ENCODE results near the gene KDM2A.
A peak's percentile ranks its signal among the peaks of the same experiment; 100 is the strongest.
"Not testable (repeated sequence)": the region's sequence is repeated elsewhere in the genome, so short reads cannot be mapped to it uniquely, and the experiment has no call there.

The KDM2A gene

DNA sequence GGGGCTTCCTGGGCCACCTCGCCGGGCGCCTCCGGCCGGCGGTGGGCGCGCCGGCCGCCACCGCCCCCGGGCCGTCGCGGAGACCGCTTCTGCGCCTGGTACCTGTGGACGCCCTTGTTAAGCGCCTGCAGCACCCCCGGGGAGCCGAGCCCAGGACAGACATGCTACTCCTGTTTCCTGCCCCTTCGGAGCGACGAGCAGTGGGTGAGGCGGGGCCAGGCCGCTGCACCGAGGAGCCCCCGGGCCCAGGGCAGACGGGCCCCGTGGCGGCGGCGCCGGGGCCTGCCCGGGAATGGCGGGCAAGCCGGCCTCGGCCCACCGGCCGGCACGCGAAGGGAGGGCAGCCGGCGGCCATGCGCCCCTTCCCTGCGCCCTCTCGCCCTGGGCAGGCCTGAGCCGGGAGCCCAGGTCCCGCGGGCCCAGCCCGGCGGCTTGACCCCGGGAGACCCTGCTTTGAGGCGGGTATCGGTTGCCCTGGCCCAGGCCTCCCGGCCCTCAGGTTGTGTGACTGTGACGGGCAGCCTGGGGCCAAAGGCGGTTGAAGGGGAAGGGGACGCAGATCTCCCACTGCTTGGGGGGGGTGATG is 789 bp upstream of the KDM2A start:
- DNase-seq, result peak; percentile 65

DNA sequence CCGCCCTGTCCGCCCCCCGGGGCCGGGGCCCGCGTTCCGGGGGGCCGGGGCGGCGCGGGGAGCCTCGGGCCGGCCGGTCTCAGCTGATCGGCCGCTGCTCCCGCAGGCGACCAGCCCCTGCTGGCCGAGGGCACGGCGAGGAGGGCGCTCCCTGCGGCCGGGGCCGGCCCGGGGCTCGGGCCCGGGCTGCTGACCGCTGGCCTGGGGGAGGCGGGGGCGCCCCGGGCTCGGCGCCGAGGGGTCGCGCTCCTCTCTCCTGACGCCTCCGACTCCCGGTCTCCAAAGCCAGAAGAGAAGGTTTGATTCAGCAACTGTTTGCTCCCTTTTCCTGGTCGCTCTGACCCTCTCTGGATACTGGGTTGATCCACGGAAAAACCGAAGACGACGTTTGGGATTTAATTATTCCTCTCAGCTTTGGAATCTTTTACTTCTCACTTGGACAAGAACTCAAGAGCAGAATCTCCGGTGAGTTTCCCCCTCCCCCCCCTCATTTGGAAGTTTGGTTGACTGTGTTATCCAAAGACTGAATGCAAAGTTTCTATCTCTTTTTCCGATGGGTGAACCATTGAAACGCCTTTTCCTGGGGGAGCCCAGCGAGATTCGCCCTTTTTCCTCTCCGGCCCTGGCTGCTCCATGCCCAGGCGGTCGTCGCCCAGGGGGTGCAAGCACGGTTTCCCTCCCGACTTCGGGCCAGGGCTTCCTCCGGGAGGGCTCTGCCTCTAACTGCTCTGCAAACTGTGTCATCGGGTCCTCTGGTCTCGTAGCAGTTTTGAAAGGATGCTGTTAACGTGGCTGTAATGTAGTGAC is 725 bp downstream of the KDM2A start:
- DNase-seq, result peak; percentile 51

DNA sequence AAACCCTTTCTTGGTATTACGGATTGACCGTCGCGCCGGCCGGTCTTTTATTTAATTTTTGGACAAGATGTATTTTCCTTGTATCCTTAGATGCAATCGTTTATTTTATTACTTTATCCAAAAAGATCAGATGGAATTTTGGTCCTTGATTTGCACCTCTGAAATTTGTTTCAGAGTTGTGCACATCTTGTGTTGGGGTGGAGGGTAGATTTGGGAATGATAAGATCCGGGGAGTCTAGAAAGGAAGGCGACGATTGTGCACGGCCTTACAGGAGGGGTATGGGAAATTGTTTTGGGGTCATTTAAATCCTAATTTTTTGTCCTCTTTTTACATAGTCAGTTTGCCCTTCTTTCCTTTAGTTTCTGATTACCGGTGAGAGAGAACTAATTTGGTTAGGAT is 1.4 kb downstream of the KDM2A start:
- no peak for DNase-seq

DNA sequence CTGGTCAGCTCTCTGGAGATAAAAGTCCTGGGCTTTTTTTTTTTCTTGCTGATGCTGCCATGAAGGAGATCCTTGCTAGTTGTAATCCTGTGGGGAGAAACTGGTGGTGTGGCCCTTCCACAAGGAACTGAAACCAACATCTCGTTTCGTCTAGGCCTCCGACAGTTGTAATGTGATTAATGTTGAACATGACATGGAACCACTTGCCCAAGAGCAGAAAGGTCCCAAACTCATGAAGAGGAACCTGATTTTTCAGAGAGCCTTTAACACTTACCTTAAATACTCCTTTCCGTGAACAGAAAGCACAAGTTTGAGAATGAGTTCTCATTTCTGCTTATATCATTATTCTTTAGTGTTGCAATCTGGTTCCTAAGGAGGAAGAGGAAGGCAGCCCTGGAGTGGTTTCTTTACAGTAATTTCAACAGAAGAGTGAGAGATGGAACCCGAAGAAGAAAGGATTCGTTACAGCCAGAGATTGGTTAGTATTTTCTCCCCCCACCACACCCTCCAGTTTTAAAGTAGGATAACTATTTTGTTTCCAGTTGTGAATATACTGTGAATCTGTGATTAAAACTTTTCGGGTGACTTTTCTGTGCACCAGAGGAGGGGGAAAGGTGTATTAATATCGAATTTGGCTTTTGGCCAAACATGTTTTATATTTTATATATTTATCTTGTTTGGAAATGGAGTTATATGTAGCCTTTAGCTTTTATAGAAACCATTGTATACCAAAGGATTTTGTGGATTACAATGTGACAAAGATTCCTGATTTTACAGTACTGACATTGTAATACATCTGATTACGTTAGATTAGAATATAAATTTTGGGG is 2.0 kb downstream of the KDM2A start:
- peak; percentile 30 for DNase-seq

DNA sequence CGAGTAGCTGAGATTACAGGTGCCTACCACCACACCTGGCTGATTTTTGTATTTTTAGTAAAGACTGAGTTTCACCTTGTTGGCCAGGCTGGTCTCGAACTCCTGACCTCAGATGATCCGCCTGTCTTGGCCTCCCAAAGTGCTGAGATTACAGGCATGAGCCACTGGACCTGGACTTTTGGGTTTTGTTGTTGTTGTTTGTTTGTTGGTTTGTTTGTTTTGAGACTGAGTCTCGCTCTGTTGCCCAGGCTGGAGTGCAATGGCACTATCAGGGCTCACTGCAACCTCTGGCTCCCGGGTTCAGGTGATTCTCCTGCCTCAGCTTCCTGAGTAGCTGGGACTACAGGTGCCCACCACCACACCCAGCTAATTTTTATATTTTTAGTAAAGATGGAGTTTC is 4.7 kb downstream of the KDM2A start:
- DNase-seq, result not testable (repeated sequence)

DNA sequence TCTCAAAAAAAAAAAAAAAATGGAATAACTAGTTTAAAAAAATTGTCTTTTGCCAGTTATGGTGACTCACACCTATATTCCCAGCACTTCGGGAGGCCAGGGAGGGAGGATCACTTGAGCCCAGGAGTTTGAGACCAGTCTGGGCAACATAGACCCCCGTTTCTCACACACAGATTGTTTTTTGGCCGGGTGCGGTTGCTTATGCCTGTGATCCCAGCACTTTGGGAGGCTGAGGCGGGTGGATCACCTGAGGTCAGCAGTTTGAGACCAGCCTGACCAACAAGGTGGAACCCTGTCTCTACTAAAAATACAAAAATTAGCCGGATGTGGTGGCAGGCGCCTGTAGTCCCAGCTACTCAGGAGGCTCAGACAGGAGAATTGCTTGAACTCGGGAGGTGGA is 7.2 kb downstream of the KDM2A start:
- DNase-seq, result not testable (repeated sequence)

DNA sequence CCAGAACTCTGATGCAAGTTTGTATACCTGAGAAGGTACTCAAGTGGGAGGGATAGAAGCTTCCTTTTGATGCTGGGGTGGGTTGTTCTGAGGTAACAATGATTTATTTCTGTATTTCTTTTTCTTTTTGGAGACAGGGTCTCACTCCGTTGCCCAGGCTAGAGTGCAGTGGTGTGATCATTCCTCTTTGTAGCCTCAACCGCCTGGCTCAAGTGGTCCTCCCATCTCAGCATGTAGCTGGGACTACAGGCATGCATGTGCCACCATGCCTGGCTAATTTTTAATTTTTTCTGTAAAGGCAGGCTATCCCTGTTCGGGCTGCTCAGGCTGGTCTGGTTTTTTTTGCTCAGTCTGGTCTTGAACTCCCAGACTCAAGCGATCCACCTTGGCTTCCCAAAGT is 7.9 kb downstream of the KDM2A start:
- DNase-seq, result no peak

DNA sequence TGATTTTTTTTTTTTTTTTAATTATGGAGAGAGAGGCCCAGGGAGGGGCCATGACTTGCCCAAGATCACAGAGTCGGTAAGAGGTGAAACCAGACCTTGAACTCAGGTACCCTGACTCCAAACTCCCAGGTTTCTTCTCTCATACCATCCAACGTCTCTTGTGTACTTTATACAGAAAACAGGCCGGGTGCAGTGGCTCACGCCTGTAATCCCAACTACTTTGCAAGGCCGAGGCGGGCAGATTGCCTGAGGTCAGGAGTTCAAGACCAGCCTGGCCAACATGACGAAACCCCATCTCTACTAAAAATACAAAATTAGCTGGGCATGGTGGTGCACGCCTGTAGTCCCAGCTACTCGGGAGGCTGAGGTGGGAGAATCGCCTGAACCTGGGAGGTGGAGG is 11.8 kb downstream of the KDM2A start:
- DNase-seq, result not testable (repeated sequence)

DNA sequence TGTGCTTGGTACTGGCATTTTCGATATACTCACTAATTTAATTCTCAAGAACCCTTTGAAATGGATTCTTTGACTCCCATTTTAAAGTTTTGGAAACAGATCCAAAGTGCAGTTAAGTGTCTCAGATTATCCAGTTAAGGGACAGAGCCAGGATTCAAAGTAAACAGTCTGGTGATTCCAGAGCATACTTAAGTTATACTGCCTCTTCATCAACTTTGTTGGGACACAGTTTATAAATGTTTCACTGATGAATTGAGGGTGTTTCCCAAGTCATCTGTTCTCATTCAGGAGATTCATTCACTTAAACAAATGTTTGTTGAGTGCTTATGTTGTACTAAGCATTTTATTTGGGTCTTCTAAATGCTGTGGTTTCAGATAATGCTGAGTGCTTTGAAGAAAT is 17.1 kb downstream of the KDM2A start:
- DNase-seq, result no peak

DNA sequence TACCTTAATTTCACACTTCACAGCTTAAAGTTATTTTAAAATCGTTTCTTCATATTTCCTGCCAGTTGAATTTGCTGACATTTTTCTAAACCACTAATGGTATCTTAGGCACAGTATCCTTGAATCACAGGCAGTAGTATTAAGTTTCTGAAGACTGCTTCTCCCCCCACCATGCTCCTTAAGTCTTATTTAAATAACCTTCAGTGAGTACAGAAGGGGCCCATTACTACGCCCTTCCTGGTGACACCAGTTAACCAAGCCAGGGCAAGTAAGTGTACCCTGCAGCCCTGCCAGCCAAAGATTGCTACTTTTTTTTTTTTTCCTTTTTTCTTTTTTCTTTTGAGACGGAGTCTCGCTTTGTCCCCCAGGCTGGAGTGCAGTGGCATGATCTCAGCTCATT is 19.9 kb downstream of the KDM2A start:
- no peak for DNase-seq

DNA sequence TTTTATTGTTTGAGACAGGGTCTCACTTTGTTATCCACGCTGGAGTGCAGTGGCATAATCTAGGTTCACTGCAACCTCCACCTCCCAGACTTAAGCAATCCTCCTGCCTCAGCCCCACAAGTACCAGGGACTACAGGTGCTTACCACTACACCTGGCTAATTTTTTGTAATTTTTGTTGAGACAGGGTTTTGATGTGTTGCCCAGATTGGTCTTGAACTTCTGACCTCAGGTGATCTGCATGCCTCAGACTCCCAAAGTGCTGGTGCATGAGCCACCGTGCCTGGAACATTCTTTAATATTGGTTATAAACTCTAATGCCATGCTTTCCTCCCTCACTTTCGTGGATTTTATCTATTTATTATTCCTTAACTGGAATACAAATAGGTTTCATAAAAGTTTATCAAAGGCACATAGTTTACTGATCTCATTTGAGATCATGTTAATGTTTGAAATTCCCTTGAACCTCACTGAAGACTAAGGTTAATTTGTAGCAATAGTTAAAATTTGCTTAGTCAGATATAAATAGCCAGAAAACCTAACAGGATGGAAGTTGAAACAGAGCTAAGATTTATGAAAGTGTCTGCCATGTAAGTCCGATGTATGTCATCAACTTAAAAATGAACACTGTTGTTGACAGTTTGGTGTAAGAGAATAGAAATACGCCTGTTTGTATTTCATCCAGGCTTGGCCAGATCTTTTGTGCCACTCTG is 27.6 kb downstream of the KDM2A start:
- no peak for DNase-seq

DNA sequence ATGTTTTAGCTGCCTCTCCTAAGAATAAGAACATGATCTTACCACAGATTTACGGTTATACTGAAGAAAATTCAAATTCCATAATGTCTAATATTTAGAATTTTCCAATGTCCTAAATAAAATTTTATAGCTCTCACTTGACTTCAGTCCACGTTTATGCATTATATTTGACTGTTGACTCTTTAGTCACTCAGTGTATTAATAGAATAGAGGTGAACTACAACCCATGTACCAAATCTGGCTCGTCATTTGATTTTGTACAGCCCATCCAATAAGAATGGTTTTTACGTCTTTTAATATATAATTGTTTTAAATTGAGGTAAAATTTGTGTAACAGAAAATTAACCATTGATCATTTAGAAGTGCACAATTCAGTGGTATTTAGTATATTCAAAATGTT is 34.9 kb downstream of the KDM2A start:
- DNase-seq, result no peak

DNA sequence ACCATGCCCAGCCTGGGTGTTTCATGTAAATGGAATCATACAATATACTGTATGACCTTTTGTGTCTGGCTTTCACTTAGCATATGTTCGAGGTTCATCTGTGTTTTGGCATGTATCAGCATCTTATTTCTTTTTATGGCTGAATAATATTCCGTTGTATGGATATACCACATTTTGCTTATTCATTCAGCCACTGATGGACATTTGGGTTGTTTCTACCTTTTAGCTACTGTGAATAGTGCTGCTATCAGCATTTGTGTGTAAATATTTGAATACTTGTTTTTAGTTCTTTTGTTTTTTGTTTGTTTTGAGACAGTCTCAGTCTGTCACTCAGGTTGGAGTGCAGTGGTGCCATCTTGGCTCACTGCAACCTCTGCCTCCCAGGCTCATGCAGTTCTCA is 35.7 kb downstream of the KDM2A start:
- no peak for DNase-seq

DNA sequence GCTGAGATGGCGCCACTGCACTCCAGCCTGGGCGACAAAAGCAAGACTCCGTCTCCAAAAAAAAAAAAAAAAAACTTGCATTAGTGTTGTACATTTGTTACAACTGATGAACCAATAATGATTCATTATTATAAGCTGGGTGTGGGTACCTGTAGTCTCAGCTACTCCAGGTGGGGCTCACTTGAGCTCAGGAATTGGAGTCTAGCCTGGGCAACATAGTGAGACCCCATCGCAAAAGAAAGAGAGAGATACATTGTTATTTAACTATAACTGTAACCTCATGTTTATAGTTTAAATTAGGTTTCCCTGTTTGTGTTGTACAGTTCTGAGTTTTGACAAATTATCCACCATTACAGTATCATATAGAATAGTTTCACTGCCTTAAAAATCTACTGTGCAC is 38.6 kb downstream of the KDM2A start:
- DNase-seq, result no peak

DNA sequence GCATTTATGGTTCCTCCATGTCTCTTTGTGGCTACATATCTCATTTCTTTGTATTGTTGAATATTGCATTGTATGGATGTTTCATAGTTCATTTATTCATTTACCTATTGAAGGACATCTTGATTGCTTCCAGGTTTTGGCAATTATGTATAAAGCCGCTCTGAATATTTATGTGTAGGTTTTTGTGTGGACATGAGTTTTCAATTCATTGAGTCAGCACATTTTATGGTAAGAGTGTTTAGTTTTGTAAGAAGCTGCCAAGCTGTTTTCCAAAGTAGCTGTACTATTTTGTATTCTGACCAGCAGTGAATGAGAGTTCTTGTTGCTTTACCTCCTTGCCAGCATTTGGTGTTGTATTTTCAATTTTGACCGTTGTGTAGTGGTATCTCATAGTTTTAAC is 39.2 kb downstream of the KDM2A start:
- no peak for DNase-seq

DNA sequence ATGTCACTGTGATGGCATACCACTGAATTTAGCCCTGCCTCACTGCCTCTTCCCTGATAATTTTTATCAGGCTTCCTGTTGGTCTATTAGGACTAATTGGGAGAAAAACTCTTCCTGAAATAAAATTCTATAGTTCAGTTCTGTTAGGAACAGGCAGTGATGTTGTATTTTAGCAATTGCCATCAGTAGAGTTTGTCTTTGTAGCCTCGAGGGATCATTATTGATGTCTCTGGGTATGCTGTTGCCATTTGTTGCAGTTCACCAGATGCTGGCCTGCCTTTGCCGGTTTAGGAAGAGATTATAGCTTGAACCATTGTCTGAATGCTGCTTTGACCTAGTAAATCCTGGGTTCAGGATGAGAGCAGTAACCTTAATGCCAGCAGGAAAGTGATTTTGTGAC is 41.0 kb downstream of the KDM2A start:
- no peak for DNase-seq

DNA sequence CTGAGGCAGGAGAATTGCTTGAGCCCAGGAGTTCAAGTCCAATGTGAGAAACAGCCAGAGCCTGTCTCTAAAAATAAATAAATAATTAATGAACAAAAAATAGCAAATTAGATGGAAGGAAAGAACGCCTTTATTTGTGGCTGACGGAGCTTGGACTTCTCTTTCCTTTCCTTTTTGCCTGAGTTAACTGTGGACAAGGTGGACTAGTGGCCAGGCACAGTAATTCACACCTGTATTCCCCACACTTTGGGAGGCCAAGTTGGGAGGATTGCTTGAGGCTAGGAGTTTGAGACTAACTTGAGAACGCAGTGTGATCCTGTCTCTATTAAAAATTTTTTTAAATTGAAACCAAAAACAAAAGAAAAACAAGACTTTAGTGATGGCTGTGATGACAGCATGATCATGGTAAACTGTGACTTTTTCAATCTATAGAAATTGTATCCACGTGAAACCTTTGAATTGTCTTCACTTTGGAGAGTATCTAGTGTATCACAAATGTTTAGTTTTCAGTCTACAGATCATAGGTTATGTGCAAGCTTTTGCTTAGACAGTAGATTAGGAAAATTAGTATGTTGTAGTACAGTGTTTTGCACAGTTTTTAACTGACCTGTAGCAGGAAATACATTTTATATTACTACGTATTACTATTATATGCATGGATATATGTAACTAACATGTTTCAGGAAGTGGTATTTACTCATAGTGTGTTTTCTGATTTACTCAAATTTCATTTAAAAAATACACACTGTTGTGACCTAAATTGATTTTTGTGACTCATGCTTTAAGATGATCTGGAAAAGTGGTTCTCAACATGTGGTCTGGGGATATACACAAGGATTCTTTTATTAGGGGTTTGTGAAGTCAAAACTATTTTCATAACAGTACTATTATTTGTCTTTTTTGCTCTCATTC is 42.1 kb downstream of the KDM2A start:
- DNase-seq, result no peak

DNA sequence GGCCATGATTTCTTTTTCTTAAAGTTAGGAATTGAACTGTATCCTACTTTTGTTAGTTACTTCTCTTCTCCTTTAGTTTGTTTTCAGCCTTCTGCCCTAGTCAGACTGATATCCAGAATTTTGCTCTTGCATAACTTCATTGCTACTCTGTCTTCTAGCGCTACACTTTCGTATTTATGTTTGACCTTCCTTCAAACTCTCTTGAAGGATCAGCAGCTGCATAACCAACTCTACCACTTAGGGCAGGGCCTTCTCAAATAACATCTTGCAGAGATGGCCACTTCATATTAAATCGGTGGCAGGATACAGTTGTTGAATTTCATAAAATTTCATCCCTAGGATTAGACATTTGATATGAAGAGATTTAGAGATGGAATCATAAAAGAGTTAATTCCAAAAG is 43.9 kb downstream of the KDM2A start:
- DNase-seq, result no peak

DNA sequence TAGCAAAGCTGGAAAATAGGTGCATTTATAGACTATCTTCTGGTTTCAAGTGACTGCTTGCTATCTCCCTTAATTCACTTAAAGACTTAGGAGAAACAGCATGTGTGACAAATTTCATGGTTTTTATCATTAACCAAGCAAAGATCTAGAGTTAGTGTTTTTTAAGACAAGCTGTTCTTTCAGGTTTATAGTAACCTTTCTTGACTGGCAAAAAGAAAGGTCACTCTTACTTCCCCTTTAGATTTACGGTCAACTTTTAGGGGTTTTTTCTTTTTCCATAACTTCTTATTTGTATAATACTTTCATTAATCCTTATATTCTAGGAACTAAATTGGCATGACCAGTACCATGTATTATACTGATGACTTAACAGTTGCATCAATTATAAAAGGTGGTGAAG is 46.6 kb downstream of the KDM2A start:
- no peak for DNase-seq

DNA sequence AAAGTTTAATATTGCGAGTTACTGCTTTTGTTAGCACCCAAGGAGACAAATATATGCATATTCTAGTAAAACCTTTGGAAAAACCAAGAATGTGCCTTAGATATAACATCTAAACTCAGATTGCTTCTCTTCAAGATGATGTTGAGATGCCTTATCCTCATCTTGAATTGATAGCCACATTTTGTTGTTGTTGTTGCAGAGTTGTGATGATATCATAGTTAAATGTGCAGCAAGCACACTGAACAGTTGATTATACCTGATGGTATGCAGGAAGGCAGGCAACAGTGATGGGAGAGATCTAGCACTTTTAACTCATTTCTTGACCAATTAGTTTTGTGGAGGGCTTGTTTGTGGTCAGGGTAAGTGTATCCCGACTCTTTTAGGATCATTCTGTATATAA is 48.0 kb downstream of the KDM2A start:
- DNase-seq, result no peak

DNA sequence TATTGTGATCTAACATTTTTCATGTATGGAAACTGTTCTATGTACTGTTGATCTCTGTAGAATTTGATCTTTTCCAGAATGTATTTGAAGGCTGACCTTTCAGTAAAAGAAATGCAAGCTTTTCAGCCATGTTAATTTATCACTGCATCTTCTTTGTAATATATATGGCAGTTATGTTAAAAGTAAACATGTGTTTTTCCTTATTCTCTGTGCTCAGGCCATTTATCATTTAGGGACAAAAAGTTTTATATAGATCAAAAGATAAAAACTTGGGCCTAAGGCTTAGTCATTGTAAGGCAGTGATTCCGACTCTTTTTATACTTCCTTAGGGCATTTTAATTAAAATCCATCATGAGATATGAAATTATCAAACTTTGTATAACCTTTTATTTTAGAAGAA is 48.7 kb downstream of the KDM2A start:
- no peak for DNase-seq

DNA sequence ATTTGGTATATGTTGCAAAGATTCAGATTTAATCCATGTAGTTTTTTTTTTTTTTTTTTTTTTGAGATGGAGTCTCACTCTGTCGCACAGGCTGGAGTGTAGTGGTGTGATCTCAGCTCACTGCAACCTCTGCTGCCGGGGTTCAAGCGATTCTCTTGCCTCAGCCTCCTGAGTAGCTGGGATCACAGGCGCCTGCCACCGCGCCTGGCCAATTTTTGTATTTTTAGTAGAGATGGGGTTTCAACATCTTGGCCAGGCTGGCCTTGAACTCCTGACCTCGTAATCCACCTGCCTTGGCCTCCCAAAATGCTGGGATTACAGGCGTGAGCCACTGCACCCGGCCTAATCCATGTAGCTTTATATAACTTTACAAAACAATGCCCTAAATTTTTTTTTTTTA is 49.8 kb downstream of the KDM2A start:
- DNase-seq, result not testable (repeated sequence)
